ENCODE results near the gene SLC10A7.

Gene SLC10A7

GRCh38 chr4:146437778-146438177 is 84.0 kb downstream of the SLC10A7 start:
- no peak for TF ChIP-seq CTCF (conservative IDR thresholded peaks at IDR 0.05; ENCODE audit: control insufficient read depth, insufficient read depth, low read depth, low read length)
- no peak for DNase-seq (ENCODE audit: low read depth)
- H3K4me3 ChIP-seq (ENCODE audit: control insufficient read depth, low read depth, low read length): no peak overlapping the region

GRCh38 chr4:146436423-146437162 is 85.1 kb downstream of the SLC10A7 start:
- peak; percentile 55 for DNase-seq (ENCODE audit: low read depth)
- no peak overlapping the region for H3K4me3 ChIP-seq (ENCODE audit: control insufficient read depth, low read depth, low read length)

GRCh38 chr4:146435962-146436361 is 85.8 kb downstream of the SLC10A7 start:
- TF ChIP-seq CTCF (conservative IDR thresholded peaks at IDR 0.05; ENCODE audit: control insufficient read depth, insufficient read depth, low read depth, low read length): no peak
- peak; percentile 19 for DNase-seq (ENCODE audit: low read depth)
- H3K4me3 ChIP-seq (ENCODE audit: control insufficient read depth, low read depth, low read length): no peak overlapping the region

More at GRCh38 chr4:146436423-146437162, 85.1 kb downstream of the SLC10A7 start:
- no peak for TF ChIP-seq CTCF (conservative IDR thresholded peaks at IDR 0.05; ENCODE audit: control insufficient read depth, insufficient read depth, low read depth, low read length)

GRCh38 chr4:146432065-146432464 is 89.7 kb downstream of the SLC10A7 start:
- DNase-seq (ENCODE audit: low read depth): no peak
- TF ChIP-seq CTCF (conservative IDR thresholded peaks at IDR 0.05; ENCODE audit: control insufficient read depth, insufficient read depth, low read depth, low read length): no peak
- H3K4me3 ChIP-seq (ENCODE audit: control insufficient read depth, low read depth, low read length): no peak overlapping the region

GRCh38 chr4:146428298-146428697 is 93.4 kb downstream of the SLC10A7 start:
- peak; percentile 17 for DNase-seq (ENCODE audit: low read depth)
- no peak overlapping the region for H3K4me3 ChIP-seq (ENCODE audit: control insufficient read depth, low read depth, low read length)
- TF ChIP-seq CTCF (conservative IDR thresholded peaks at IDR 0.05; ENCODE audit: control insufficient read depth, insufficient read depth, low read depth, low read length): no peak

- TF ChIP-seq CTCF (conservative IDR thresholded peaks at IDR 0.05; ENCODE audit: control insufficient read depth, insufficient read depth, low read depth, low read length): no peak
- DNase-seq (ENCODE audit: low read depth): no peak
- no peak overlapping the region for H3K4me3 ChIP-seq (ENCODE audit: control insufficient read depth, low read depth, low read length)
Measured at GRCh38 chr4:146417822-146418221, 103.9 kb downstream of the SLC10A7 start.

All from fibroblast of mammary gland (primary cell).